Measurements from ENCODE around the gene CD48. TPM values are rescaled to one million over a fixed set of nuclear protein-coding genes. Genes with fewer than 3 reads are reported as not detected.
"Not testable (repeated sequence)": the region's sequence is repeated elsewhere in the genome, so short reads cannot be mapped to it uniquely, and the experiment has no call there.

CD48 gene
- total RNA-seq, 2 experiments from 2014 or later, result 131 to 150 TPM

- ChIA-PET POLR2A (interaction anchor here (1.7 kb wide), 1 partner anchor 9 kb away, joined by 7 read pairs; the partner anchor contains the start of gene CD48), CTCF (ENCODE audit: unreplicated experiment) (no interaction called here)
- H3K79me2 ChIP-seq (ENCODE audit: insufficient read depth, low read depth, low read length), result peaks cover 86% of the 10 kb centered on the region
- no peaks in the 10 kb centered on the region for H3K9me3 ChIP-seq (ENCODE audit: low read length)
- peaks cover 34% of the 10 kb centered on the region for H3K4me1 ChIP-seq (ENCODE audit: insufficient read depth, low read length, poor library complexity, severe bottlenecking)
- intact Hi-C loops (cut with micrococcal nuclease; ENCODE audit: unreplicated experiment), result no loop called here
- no peak overlapping the region for H3K27ac ChIP-seq (ENCODE audit: low read depth, low read length, poor library complexity, severe bottlenecking)
- no peak overlapping the region for H3K4me3 ChIP-seq (ENCODE audit: low read depth, low read length, poor library complexity, severe bottlenecking)
- H2AFZ ChIP-seq (ENCODE audit: low read length), result no peak overlapping the region
- no peak overlapping the region for H3K4me2 ChIP-seq (ENCODE audit: low read length)
- H3K9me2 ChIP-seq (ENCODE audit: insufficient read depth, low read length), result no peaks in the 10 kb centered on the region
- DNase-seq (ENCODE audit: low spot score), result no peak
- peaks cover 77% of the 10 kb centered on the region for H3K36me3 ChIP-seq (ENCODE audit: insufficient read depth, low read length)
- no TSS peak for BruUV-seq (replicated peaks)
- TF ChIP-seq CTCF (conservative IDR thresholded peaks at IDR 0.05; ENCODE audit: low read length) (no peak), EZH2phosphoT487 (IDR thresholded peaks at IDR 0.05; ENCODE audit: borderline replicate concordance, low read depth, low read length) (no peak)
- H4K20me1 ChIP-seq (ENCODE audit: insufficient read depth, low read length), result 0 out of 2 replicates have a peak, but pooled peaks cover 11% of the 10 kb centered on the region
Measured at GRCh38 chr1:160702100-160702499, 9.5 kb downstream of the CD48 start.

- H3K4me3 ChIP-seq (ENCODE audit: low read depth, low read length, poor library complexity, severe bottlenecking); H3K9me2 ChIP-seq (ENCODE audit: insufficient read depth, low read length); H2AFZ ChIP-seq (ENCODE audit: low read length); DNase-seq (ENCODE audit: low spot score); intact Hi-C loops (cut with micrococcal nuclease; ENCODE audit: unreplicated experiment); POLR2A ChIA-PET; H4K20me1 ChIP-seq (ENCODE audit: insufficient read depth, low read length); CTCF ChIA-PET (ENCODE audit: unreplicated experiment); H3K9me3 ChIP-seq (ENCODE audit: low read length); H3K27ac ChIP-seq (ENCODE audit: low read depth, low read length, poor library complexity, severe bottlenecking); H3K4me2 ChIP-seq (ENCODE audit: low read length); H3K4me1 ChIP-seq (ENCODE audit: insufficient read depth, low read length, poor library complexity, severe bottlenecking); BruUV-seq (replicated peaks): not testable (repeated sequence)
- H3K79me2 ChIP-seq (ENCODE audit: insufficient read depth, low read depth, low read length), result peaks cover 61% of the 10 kb centered on the region
- peaks cover 50% of the 10 kb centered on the region for H3K36me3 ChIP-seq (ENCODE audit: insufficient read depth, low read length)
- peak; percentile 61 for TF ChIP-seq CTCF (conservative IDR thresholded peaks at IDR 0.05; ENCODE audit: low read length)
Measured at GRCh38 chr1:160692390-160692789, 19.2 kb downstream of the CD48 start.

GRCh38 chr1:160685266-160685665 is 26.4 kb downstream of the CD48 start:
- no peak overlapping the region for H2AFZ ChIP-seq (ENCODE audit: low read length)
- no peak for DNase-seq (ENCODE audit: low spot score)
- peak overlapping the region; percentile 11 for H3K27ac ChIP-seq (ENCODE audit: low read depth, low read length, poor library complexity, severe bottlenecking)
- CTCF ChIA-PET (ENCODE audit: unreplicated experiment), result no interaction called here
- intact Hi-C loops (cut with micrococcal nuclease; ENCODE audit: unreplicated experiment), result no loop called here
- BruUV-seq (replicated peaks), result no TSS peak
- H3K9me3 ChIP-seq (ENCODE audit: low read length), result peaks cover 9% of the 10 kb centered on the region; the same call in 1 of the 2 replicates
- peaks cover 37% of the 10 kb centered on the region for H3K4me1 ChIP-seq (ENCODE audit: insufficient read depth, low read length, poor library complexity, severe bottlenecking)
- POLR2A ChIA-PET, result interaction anchor here (1.8 kb wide), 1 partner anchor 22 kb away, joined by 9 read pairs; no protein-coding TSS in a partner anchor
- TF ChIP-seq EZH2phosphoT487 (IDR thresholded peaks at IDR 0.05; ENCODE audit: borderline replicate concordance, low read depth, low read length), result no peak
- no peak for TF ChIP-seq CTCF (conservative IDR thresholded peaks at IDR 0.05; ENCODE audit: low read length)
- H3K36me3 ChIP-seq (ENCODE audit: insufficient read depth, low read length), result peaks cover 98% of the 10 kb centered on the region
- H4K20me1 ChIP-seq (ENCODE audit: insufficient read depth, low read length), result no peaks in the 10 kb centered on the region; the same call in 1 of the 2 replicates
- no peaks in the 10 kb centered on the region for H3K9me2 ChIP-seq (ENCODE audit: insufficient read depth, low read length)
- H3K4me3 ChIP-seq (ENCODE audit: low read depth, low read length, poor library complexity, severe bottlenecking), result no peak overlapping the region
- peaks cover 54% of the 10 kb centered on the region for H3K79me2 ChIP-seq (ENCODE audit: insufficient read depth, low read depth, low read length)
- H3K4me2 ChIP-seq (ENCODE audit: low read length), result no peak overlapping the region

All from OCI-LY7 (cell line).